Endothelial cell (in vitro differentiated cells): ENCODE data around the gene RHOA. TPM values are rescaled to one million over a fixed set of nuclear protein-coding genes. Genes with fewer than 3 reads are reported as not detected.
A peak's percentile ranks its signal among the peaks of the same experiment; 100 is the strongest.

Source experiments
- DNase-seq: peaks from one replicate; pipeline ENCODE4 v3.0.0; 2021; ENCODE audit warnings: low spot score
- H3K27ac Mint-ChIP-seq: one replicate; pipeline ENCODE4 v1.8.0; 2021; ENCODE audit warnings: mixed read lengths, inconsistent platforms; ENCODE audit not compliant: unreplicated experiment
- H3K27me3 Mint-ChIP-seq: one replicate; pipeline ENCODE4 v1.8.0; 2021; ENCODE audit warnings: mild to moderate bottlenecking, moderate library complexity, mixed read lengths, inconsistent platforms; ENCODE audit not compliant: unreplicated experiment
- H3K36me3 Mint-ChIP-seq: one replicate; pipeline ENCODE4 v1.8.0; 2021; ENCODE audit warnings: mild to moderate bottlenecking, low read depth, mixed read lengths, inconsistent platforms; ENCODE audit not compliant: unreplicated experiment
- H3K4me1 Mint-ChIP-seq: one replicate; pipeline ENCODE4 v1.8.0; 2021; ENCODE audit warnings: mild to moderate bottlenecking, mixed read lengths, inconsistent platforms; ENCODE audit not compliant: unreplicated experiment
- H3K4me3 Mint-ChIP-seq: one replicate; pipeline ENCODE4 v1.8.0; 2021; ENCODE audit warnings: mild to moderate bottlenecking, mixed read lengths, inconsistent platforms; ENCODE audit not compliant: unreplicated experiment
- H3K9me3 Mint-ChIP-seq: one replicate; pipeline ENCODE4 v1.8.0; 2021; ENCODE audit warnings: mixed read lengths, inconsistent platforms; ENCODE audit not compliant: unreplicated experiment
- CTCF ChIP-seq: fragments of 200-600 bp; sonication (generic); IDR thresholded peaks from one replicate; pipeline ENCODE4 v1.5.0; 2021; ENCODE audit warnings: antibody characterized with exemption; ENCODE audit not compliant: unreplicated experiment
- total RNA-seq: library from RNA; stranded (reverse); fragmentation: NEBNext Ultra II Directional; extraction: Animal tissue kit (Norgen Biotek cat#: 25700); gene quantifications from one replicate; pipeline ENCODE4 v1.2.1, GENCODE V29; 2021; ENCODE audit not compliant: unreplicated experiment

Gene RHOA
- total RNA-seq, 1 donor from 2014 or later = 583 TPM

DNA sequence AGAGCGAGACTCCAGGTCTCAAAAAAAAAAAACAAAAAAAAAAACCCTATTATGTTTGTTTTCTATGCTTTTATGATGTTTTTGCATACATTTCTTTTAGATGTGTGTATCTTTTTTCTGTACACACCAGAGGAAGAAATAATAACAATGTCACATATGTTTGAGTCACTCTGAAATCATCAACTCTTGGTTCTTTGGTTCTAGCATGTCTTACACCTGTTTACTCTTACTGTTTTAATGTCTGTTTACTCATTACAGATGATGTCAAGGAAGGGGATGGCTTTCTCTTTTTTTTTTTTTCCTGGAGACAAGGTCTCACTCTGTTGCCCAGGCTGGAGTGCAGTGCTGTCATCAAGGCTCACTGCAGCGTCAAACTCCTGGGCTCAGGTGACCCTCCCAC lies 24.1 kb downstream of the RHOA start:
- Mint-ChIP-seq H3K36me3 (peaks cover 4% of the 10 kb centered on the region), H3K27me3 (no peaks in the 10 kb centered on the region), H3K4me1 (peaks cover 14% of the 10 kb centered on the region), H3K27ac (peak overlapping the region; percentile 41), H3K4me3 (no peak overlapping the region), H3K9me3 (no peaks in the 10 kb centered on the region)
- no peak for TF ChIP-seq CTCF
- no peak for DNase-seq

GRCh38 chr3:49386056-49386756 lies 25.6 kb downstream of the RHOA start:
- Mint-ChIP-seq H3K27me3 (no peaks in the 10 kb centered on the region), H3K4me1 (peaks cover 14% of the 10 kb centered on the region), H3K4me3 (no peak overlapping the region), H3K9me3 (no peaks in the 10 kb centered on the region), H3K27ac (no peak overlapping the region), H3K36me3 (peaks cover 4% of the 10 kb centered on the region)
- no peak for DNase-seq
- no peak for TF ChIP-seq CTCF

DNA sequence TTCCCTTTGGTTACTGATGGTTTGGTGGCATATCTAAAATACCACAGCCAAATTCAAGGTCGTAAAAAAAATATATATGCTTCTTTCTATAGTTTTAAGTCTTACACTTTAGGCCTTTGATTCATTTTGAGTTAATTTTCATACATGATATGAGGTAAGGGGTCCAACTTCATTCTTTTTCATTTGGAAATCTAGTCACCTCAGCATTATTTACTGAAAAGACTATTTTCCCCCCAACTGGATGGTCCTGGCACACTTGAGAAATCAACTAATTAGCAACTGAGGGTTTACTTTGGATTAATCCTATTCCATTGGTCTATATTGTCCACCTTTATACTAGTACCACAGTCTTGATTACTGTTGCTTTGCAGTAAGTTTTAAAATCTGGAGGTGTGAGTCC lies 26.2 kb downstream of the RHOA start:
- Mint-ChIP-seq H3K27ac (no peak overlapping the region), H3K27me3 (no peaks in the 10 kb centered on the region), H3K9me3 (no peaks in the 10 kb centered on the region), H3K36me3 (peaks cover 4% of the 10 kb centered on the region), H3K4me1 (peaks cover 14% of the 10 kb centered on the region), H3K4me3 (no peak overlapping the region)
- no peak for DNase-seq
- TF ChIP-seq CTCF = no peak

DNA sequence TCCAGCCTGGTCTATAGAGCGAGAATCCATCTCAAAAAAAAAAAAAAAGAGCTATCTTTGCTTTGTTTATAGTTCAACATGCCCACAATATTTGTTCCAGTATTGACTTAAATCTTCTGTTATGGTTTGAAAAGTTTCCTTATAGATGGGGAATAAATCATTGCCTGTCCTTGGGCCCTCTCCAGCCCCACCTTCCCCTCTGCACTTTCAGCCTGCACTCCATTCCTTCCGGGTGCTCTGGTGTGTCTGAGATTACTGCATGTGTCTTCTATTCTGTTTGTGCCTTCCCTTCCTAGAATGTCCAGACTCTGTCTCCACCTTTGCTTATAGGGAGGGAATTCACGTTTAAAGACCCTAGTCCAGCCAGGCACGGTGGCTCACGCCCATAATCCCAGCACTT lies 28.4 kb downstream of the RHOA start:
- no peak for TF ChIP-seq CTCF
- Mint-ChIP-seq H3K27me3 (peaks cover 1% of the 10 kb centered on the region), H3K9me3 (no peaks in the 10 kb centered on the region), H3K4me1 (peaks cover 20% of the 10 kb centered on the region), H3K27ac (peak overlapping the region; percentile 49), H3K4me3 (no peak overlapping the region), H3K36me3 (peaks cover 5% of the 10 kb centered on the region)
- no peak for DNase-seq

- Mint-ChIP-seq H3K27ac (no peak overlapping the region), H3K36me3 (peaks cover 6% of the 10 kb centered on the region), H3K4me3 (no peak overlapping the region), H3K27me3 (peaks cover 7% of the 10 kb centered on the region), H3K9me3 (no peaks in the 10 kb centered on the region), H3K4me1 (peaks cover 7% of the 10 kb centered on the region)
- no peak for TF ChIP-seq CTCF
- no peak for DNase-seq
Observed at GRCh38 chr3:49378249-49378895, 33.4 kb downstream of the RHOA start.
